H9 (cell line): ENCODE measurements around the gene SPSB2. TPM values are rescaled to one million over a fixed set of nuclear protein-coding genes. Genes with fewer than 3 reads are reported as not detected.

Experiments used
- DNase-seq: peaks from one replicate; pipeline ENCODE4 v3.0.0-alpha.2; 2017
- H2AFZ ChIP-seq: one replicate; pipeline ENCODE4 v1.6.1; 2013; ENCODE audit warnings: mild to moderate bottlenecking, low read length, control low read depth, moderate library complexity
- H2AK5ac ChIP-seq: 2 replicates; pipeline ENCODE4 v1.6.1; 2013; ENCODE audit warnings: low read length, control low read depth, mixed read lengths; ENCODE audit not compliant: insufficient read length
- H2BK120ac ChIP-seq: one replicate; pipeline ENCODE4 v1.6.1; 2013; ENCODE audit warnings: low read depth, mild to moderate bottlenecking, low read length, control low read depth, inconsistent platforms; ENCODE audit not compliant: poor library complexity, severe bottlenecking
- H2BK12ac ChIP-seq: 2 replicates; pipeline ENCODE4 v1.6.1; 2013; ENCODE audit warnings: low read length, control low read depth, mixed read lengths, low read depth; ENCODE audit not compliant: insufficient read length
- H2BK15ac ChIP-seq: 2 replicates; pipeline ENCODE4 v1.6.1; 2013; ENCODE audit warnings: low read depth, low read length, control low read depth
- H2BK20ac ChIP-seq: one replicate; pipeline ENCODE4 v1.6.1; 2013; ENCODE audit warnings: low read depth, mild to moderate bottlenecking, low read length, control low read depth, inconsistent platforms; ENCODE audit not compliant: poor library complexity, severe bottlenecking
- H2BK5ac ChIP-seq: 2 replicates; pipeline ENCODE4 v1.6.1; 2013; ENCODE audit warnings: low read length, control low read depth, mixed read lengths; ENCODE audit not compliant: insufficient read length
- H3K14ac ChIP-seq: 2 replicates; pipeline ENCODE4 v1.6.1; 2013; ENCODE audit warnings: low read length, control low read depth; ENCODE audit not compliant: insufficient read depth
- H3K18ac ChIP-seq: 2 replicates; pipeline ENCODE4 v1.6.1; 2013; ENCODE audit warnings: low read depth, mild to moderate bottlenecking, mixed read lengths, low read length, control low read depth; ENCODE audit not compliant: insufficient read length
- H3K23ac ChIP-seq: 2 replicates; pipeline ENCODE4 v1.6.1; 2013; ENCODE audit warnings: low read length, control low read depth, mixed read lengths, low read depth; ENCODE audit not compliant: insufficient read length
- H3K23me2 ChIP-seq: 2 replicates; pipeline ENCODE4 v1.6.1; 2013; ENCODE audit warnings: low read depth, mild to moderate bottlenecking, mixed read lengths, low read length, control low read depth; ENCODE audit not compliant: insufficient read length, poor library complexity, severe bottlenecking
- H3K27ac ChIP-seq: 2 replicates; pipeline ENCODE4 v1.5.1; 2013; ENCODE audit warnings: low read length, control low read depth, mixed read lengths, low read depth; ENCODE audit not compliant: insufficient read length
- H3K27me3 ChIP-seq: 2 replicates; pipeline ENCODE4 v1.6.1; 2013; ENCODE audit warnings: low read length, control low read depth, inconsistent platforms; ENCODE audit not compliant: insufficient read depth
- H3K4ac ChIP-seq: 2 replicates; pipeline ENCODE4 v1.6.1; 2013; ENCODE audit warnings: low read depth, mild to moderate bottlenecking, control low read depth, inconsistent platforms, low read length, moderate library complexity
- H3K4me1 ChIP-seq: 2 replicates; pipeline ENCODE4 v1.6.1; 2013; ENCODE audit warnings: low read length, control low read depth, inconsistent platforms; ENCODE audit not compliant: insufficient read depth
- H3K4me2 ChIP-seq: 2 replicates; pipeline ENCODE4 v1.6.1; 2013; ENCODE audit warnings: low read length, control low read depth, mixed read lengths; ENCODE audit not compliant: insufficient read length, insufficient read depth
- H3K56ac ChIP-seq: 2 replicates; pipeline ENCODE4 v1.6.1; 2013; ENCODE audit warnings: low read depth, mild to moderate bottlenecking, mixed read lengths, low read length, control low read depth; ENCODE audit not compliant: insufficient read length
- H3K79me1 ChIP-seq: 2 replicates; pipeline ENCODE4 v1.6.1; 2013; ENCODE audit warnings: low read depth, mild to moderate bottlenecking, moderate library complexity, low read length, control low read depth, inconsistent platforms; ENCODE audit not compliant: insufficient read depth, poor library complexity, severe bottlenecking
- H3K79me2 ChIP-seq: 2 replicates; pipeline ENCODE4 v1.6.1; 2013; ENCODE audit warnings: low read length, control low read depth, inconsistent platforms; ENCODE audit not compliant: insufficient read depth
- H3K9ac ChIP-seq: 2 replicates; pipeline ENCODE4 v1.6.1; 2013; ENCODE audit warnings: low read length, control low read depth, mixed read lengths; ENCODE audit not compliant: insufficient read length; ENCODE audit errors: extremely low read depth
- H3K9me3 ChIP-seq: one replicate; pipeline ENCODE4 v1.6.1; 2013; ENCODE audit warnings: low read depth, low read length, inconsistent platforms; ENCODE audit not compliant: control insufficient read depth
- H3T11ph ChIP-seq: one replicate; pipeline ENCODE4 v1.6.1; 2013; ENCODE audit warnings: mild to moderate bottlenecking, low read length, control low read depth, inconsistent platforms
- H4K20me1 ChIP-seq: one replicate; pipeline ENCODE4 v1.6.1; 2013; ENCODE audit not compliant: control insufficient read depth, insufficient read length, insufficient read depth
- H4K5ac ChIP-seq: 2 replicates; pipeline ENCODE4 v1.6.1; 2013; ENCODE audit warnings: low read depth, mild to moderate bottlenecking, mixed read lengths, low read length, control low read depth; ENCODE audit not compliant: insufficient read length
- H4K8ac ChIP-seq: replicated peaks from 2 replicates; pipeline ENCODE4 v1.6.1; 2013; ENCODE audit warnings: low read length, control low read depth, mixed read lengths, low read depth; ENCODE audit not compliant: insufficient read length
- H4K91ac ChIP-seq: 2 replicates; pipeline ENCODE4 v1.6.1; 2013; ENCODE audit warnings: low read depth, mild to moderate bottlenecking, moderate library complexity, mixed read lengths, low read length, control low read depth; ENCODE audit not compliant: insufficient read length
- H3K27ac Mint-ChIP-seq, 3 experiments: 2 replicates in 2 of 3; 3 replicates in 1 of 3; pipeline ENCODE4 v1.8.0; 2020 to 2021; ENCODE audit warnings: mixed read lengths in 3 of 3, mild to moderate bottlenecking in 1 of 3, moderate library complexity in 1 of 3
- H3K27me3 Mint-ChIP-seq: 2 replicates; pipeline ENCODE4 v1.8.0; 2021; ENCODE audit warnings: low read depth, mild to moderate bottlenecking, moderate library complexity, mixed read lengths
- H3K36me3 Mint-ChIP-seq, 3 experiments: 2 replicates in 2 of 3; 3 replicates in 1 of 3; pipeline ENCODE4 v1.8.0; 2020 to 2021; ENCODE audit warnings: low read depth in 3 of 3, mixed read lengths in 3 of 3; ENCODE audit not compliant: insufficient read depth in 1 of 3
- H3K4me1 Mint-ChIP-seq, 2 experiments: 2 replicates each; pipeline ENCODE4 v1.8.0; 2020; ENCODE audit warnings: mixed read lengths in 2 of 2
- H3K4me3 Mint-ChIP-seq, 2 experiments: 2 replicates in 1 of 2; 3 replicates in 1 of 2; pipeline ENCODE4 v1.8.0; 2020 to 2021; ENCODE audit warnings: mild to moderate bottlenecking in 2 of 2, mixed read lengths in 2 of 2, moderate library complexity in 1 of 2
- H3K9me3 Mint-ChIP-seq, 2 experiments: 2 replicates in 1 of 2; 3 replicates in 1 of 2; pipeline ENCODE4 v1.8.0; 2020; ENCODE audit warnings: mild to moderate bottlenecking in 2 of 2, mixed read lengths in 2 of 2, moderate library complexity in 1 of 2
- CTCF ChIP-seq: fragments of 200-600 bp; sonication (generic); conservative IDR thresholded peaks from 3 replicates; pipeline ENCODE4 v1.8.0; 2021; ENCODE audit warnings: antibody characterized with exemption, mild to moderate bottlenecking
- WGBS: extraction: QIAGEN DNeasy Blood & Tissue Kit; methylation state at CpG from one replicate; pipeline ENCODE4 v1.1.7; 2013; ENCODE audit warnings: missing lambda C conversion rate, low lambda C conversion rate, mixed read lengths; ENCODE audit not compliant: insufficient read length; ENCODE audit errors: extremely low coverage; 5-methylcytosine and 5-hydroxymethylcytosine counted together
- total RNA-seq: library from RNA; stranded (reverse); gene quantifications from 2 replicates; pipeline ENCODE4 v1.2.1, GENCODE V29; 2021

The SPSB2 gene
- total RNA-seq, 1 experiment from 2014 or later = 13.7 TPM

GRCh38 chr12:6860116-6860515 is 13.0 kb downstream of the SPSB2 start:
- Histone ChIP-seq H3K23ac (no peak overlapping the region), H3K18ac (no peak overlapping the region), H2BK20ac (no peak overlapping the region), H4K20me1 (no peaks in the 10 kb centered on the region), H3K79me1 (no peaks in the 10 kb centered on the region), H3K4me2 (no peak overlapping the region), H4K91ac (no peak overlapping the region), H2BK120ac (no peak overlapping the region), H2BK15ac (no peak overlapping the region), H3K4me1 (no peaks in the 10 kb centered on the region), H3K14ac (no peak overlapping the region), H3K23me2 (no peaks in the 10 kb centered on the region), H3K27me3 (no peaks in the 10 kb centered on the region), H4K5ac (no peak overlapping the region), H3K79me2 (no peaks in the 10 kb centered on the region), H3K27ac (no peak overlapping the region), H2BK5ac (no peak overlapping the region), H2AK5ac (no peak overlapping the region), H3T11ph (no peak overlapping the region), H3K56ac (no peak overlapping the region), H3K9ac (no peak overlapping the region), H3K9me3 (no peaks in the 10 kb centered on the region), H2AFZ (no peak overlapping the region), H3K4ac (no peak overlapping the region), H4K8ac (no peak overlapping the region), H2BK12ac (no peak overlapping the region)
- no peaks in the 10 kb centered on the region for H3K9me3 Mint-ChIP-seq
- no peak for TF ChIP-seq CTCF
- no peaks in the 10 kb centered on the region for H3K4me1 Mint-ChIP-seq
- no peak overlapping the region for H3K27ac Mint-ChIP-seq
- peaks cover 53 to 94% (median 90%) of the 10 kb centered on the region in 3 experiments; a peak in 6 of 7 replicates for H3K36me3 Mint-ChIP-seq
- no peak for DNase-seq
- no peak overlapping the region for H3K4me3 Mint-ChIP-seq
- WGBS = no CpG with 5 or more reads among the region's 9 CpGs
- no peaks in the 10 kb centered on the region for H3K27me3 Mint-ChIP-seq
